Stimulated activated CD4-positive, alpha-beta T cell treated with anti-CD3 and anti-CD28 coated beads, Interleukin-1b, Interleukin-23, amount 100 ng/mL, for 48 hours (primary cell): ENCODE measurements around the gene MICAL2.

Experiments
- DNase-seq: peaks from one replicate; pipeline ENCODE4 v3.0.0-alpha.2; 2020

MICAL2 gene

GRCh38 chr11:12174128-12174476 is 63.7 kb downstream of the MICAL2 start:
- DNase-seq = no peak

GRCh38 chr11:12174477-12175143 is 64.2 kb downstream of the MICAL2 start:
- DNase-seq = no peak

DNA sequence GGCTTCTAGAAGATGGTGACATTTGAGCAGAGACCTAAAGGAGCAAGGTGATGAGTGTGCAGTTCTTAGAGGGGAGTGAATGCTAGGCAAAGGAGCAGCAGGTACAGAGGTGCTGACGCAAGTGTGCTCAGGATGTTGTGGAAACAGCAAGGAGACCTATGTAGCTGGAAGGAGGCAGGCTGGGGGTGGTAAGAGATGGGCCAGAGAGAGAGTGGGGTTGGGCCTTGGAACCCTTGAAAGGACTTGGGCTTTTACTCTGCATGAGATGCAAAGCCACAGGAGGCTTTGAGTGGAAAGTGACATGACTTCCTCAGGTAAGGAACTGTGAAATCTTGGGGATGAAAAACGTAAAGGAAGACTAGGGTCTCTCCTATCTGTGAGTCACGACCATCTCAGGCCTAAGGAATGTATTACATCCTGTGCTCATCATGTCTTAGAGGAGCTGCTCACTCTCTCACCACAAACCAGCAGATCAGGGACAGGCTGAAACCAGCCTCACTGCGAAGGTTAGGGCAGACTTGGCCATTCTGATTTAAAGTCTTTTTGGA is 65.4 kb downstream of the MICAL2 start:
- peak; percentile 50 for DNase-seq

GRCh38 chr11:12176410-12176809 is 66.0 kb downstream of the MICAL2 start:
- no peak for DNase-seq

GRCh38 chr11:12177739-12178338 is 67.4 kb downstream of the MICAL2 start:
- DNase-seq = no peak

- no peak for DNase-seq
Measured at GRCh38 chr11:12179019-12179418, 68.6 kb downstream of the MICAL2 start.

DNA sequence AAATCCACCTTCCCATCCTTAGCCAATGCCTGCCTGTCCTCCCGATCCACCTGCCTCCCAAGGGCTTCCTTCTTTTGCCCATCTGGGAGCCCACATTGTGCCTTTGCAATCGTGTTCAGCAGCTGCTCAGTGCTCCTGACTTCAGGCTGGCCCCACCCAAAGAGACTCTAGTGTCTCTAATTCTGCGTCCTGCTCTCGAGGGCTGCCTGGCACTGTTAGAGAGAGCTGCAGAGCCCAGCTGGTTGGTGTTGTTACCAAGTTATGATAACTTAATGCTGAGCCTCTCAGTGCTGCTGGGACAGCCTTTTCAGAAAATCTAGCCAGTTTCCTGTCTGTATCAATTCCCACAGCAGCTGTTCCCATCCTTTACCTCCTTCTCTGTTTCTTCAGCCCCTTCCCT is 69.1 kb downstream of the MICAL2 start:
- no peak for DNase-seq

DNA sequence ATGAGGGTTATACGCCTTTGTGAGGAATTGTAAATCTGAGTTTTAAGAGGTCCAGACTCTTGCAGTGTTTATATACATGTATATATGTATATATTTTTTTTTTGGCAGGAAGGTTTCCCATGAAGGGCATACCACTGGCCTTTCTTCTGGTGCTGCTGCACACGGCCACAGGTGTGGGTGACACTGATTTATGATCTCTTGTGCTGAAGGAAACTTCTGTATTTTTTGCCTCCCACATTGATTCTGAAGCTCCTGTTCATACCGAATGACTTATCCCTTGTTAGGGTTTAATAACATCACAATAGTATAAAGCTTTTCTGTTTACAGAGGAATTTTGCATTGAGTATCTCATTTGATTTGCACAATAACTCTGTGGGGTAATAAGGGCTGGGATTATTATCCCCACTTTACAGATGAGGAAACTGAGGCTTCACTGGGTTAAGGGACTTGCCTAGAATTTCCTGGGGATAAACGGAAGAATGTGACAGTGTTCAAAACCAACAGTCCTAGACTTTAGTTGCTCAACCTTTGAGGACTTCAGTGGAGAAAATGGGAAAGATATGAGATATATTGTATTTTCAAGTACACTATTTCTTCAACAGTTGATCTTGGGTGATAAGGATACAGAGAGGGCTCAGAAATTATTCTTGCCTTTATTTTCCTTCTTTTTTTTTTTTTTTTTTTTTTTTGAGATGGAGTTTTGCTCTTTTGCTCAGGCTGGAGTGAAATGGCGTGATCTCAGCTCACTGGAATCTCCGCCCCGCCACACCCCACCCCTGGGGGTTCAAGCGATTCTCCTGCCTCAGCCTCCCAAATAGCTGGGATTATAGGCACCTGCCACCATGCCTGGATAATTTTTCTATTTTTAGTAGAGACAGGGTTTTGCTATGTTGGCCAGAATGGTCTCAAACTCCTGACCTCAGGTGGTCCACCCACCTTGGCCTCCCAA is 70.1 kb downstream of the MICAL2 start:
- DNase-seq = no peak

DNA sequence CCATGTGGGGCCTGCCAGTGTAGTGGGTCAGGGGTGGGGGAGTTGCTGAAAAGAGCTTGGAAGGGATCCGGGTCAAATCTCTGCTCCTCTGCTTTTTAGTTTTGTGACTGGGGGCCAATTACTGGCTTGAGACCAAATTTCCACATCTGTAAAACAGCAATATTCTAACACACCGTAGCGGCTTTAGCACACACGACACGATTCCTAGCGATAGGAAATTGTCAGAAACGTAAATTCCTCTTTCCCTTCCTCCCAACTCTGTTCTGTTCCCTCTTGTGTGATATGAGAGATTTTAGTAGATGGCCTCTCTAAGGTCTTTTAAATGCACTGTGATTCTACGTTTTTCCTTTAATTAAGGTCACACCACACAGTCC is 71.9 kb downstream of the MICAL2 start:
- DNase-seq = no peak

DNA sequence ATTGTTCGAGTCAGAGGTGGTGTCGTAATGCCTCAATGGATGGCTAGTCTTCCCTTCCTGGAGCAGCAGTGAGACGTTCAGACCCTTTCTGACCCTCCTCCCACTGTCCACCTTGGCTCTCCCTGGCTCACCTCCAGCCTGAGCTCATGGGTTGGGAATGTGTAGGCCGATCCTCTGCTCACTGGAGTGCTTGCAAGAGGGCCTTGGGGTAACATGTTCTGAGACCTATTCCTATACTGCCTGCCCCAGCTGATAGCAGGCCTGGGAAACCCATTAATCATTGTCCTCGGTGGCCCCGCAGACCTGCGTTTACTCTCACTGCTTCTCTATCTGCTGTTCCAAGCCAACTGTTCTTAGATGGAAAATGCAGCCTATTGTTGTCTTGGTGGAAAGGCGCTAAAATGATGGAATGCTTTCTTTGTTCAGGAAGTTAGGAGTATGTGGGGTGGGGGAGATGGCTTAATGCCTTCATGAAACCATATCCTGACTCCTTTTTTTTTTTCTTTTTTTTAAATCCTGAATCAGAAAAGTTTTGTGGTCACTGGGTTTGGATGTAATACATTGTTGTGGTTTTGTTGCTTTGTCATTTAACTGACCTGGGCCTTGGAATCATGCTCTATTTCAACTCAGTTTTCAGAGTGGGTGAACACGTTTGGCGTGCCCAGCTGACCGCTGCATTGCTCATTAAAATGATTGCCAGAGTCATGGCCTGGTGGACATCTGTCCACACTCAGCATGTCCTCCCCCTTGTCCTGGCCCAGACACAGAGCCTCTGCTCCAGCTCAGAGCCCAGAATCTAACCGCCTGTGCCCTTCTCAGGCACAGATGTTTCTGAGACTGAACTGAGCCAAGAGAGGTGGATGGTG is 72.5 kb downstream of the MICAL2 start:
- DNase-seq = no peak

DNA sequence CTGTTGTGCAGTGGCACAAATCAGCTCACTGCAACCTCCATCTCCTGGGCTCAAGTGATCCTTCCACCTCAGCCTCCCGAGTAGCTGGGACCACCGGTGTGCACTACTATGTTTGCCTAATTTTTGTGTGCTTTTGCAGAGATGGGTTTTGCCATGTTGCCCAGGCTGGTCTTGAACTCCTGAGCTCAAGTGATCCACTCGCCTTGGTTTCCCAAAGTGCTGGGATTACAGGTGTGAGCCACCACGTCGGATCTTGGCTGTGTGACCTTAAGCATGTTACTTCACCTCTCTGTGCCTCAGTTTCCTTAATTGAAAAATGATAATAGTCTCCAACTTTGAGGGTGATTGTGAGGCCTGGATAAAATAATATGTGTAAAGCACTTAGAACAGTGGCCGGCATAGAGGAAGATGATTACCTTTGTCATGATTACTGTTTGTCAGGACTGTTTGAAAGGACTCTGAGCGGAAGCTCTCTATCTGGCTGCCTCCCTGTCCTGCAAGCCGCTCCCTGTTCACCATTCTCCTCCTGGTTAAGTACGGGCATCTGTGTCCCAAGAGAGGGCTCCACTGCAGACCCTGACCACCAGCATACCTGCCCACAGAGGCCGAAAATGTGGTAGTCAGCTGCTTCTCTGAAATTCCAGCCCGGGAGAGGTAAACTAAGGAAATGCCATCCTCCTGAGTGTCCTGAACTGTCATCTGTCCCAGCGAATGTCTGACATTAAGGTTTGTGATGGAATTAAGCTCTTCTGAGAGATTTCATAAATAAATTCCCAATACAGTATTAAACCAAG is 73.6 kb downstream of the MICAL2 start:
- DNase-seq = no peak

GRCh38 chr11:12184699-12185098 is 74.3 kb downstream of the MICAL2 start:
- no peak for DNase-seq

DNA sequence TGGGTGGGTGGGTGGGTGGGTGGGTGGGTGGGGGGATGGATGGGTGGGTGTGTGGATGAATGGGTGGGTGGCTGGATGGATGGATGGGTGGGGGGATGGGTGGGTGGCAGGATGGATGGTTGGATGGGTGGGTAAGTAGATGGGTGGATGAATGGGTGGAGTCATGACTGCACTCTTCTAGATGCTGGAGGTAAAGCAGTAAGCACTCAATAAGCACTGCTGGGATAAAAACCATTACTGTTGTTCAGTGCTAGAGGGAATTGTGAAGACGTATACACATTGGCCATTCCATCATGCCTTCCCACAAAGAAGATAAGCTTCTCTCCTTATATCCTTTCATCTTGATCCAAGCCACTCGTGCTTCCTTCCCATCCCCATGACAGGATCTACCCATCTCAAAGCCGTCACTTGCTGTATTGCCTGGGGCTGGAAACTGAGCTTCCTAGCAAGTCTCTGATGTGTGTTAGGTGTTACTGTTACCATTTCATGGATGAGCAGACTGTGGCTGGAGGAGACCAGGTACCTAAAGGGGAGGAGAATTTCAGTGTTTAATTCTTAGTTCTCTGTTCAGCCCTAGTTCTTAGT is 74.8 kb downstream of the MICAL2 start:
- DNase-seq = no peak

DNA sequence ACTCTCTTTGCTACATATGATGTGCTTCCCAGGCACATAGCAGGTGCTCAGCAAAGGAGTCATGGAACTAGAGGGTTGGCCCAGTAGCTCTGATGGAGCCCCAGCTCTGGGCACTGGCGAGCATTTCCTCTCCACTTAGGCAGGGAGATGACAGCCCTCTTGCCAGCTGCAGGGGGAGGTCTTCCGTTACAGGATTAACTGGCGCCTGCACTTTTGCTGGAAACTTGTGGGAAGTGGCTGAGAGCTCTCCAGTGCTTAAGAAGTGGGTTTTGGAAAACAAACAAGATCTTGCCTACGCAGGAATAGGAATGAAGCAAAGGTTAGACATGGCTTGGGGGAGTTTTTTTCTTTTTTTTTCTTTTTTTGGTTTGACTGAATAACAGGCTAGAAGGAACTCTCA is 75.5 kb downstream of the MICAL2 start:
- DNase-seq = no peak

DNA sequence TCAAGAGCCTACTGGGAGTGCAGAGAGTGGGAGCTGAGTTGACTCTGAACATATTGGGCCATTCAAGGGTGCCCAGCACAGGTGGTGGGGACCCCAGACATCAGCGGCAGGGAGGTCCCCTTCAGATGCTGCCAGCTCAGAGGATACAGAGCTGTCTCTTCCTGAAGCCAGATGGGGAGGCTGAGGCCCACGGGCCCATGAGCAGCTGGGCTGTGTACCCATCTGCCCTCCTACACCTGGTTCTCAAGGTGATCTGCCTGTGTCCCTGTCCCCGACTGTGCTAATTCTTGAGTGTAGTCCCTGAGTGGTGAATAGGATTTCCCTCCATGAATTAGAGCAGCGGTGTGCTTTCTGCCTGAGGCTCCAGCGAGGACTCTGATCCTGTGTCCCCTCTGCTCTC is 76.3 kb downstream of the MICAL2 start:
- DNase-seq = no peak

GRCh38 chr11:12187399-12187798 is 77.0 kb downstream of the MICAL2 start:
- DNase-seq = peak; percentile 77

DNA sequence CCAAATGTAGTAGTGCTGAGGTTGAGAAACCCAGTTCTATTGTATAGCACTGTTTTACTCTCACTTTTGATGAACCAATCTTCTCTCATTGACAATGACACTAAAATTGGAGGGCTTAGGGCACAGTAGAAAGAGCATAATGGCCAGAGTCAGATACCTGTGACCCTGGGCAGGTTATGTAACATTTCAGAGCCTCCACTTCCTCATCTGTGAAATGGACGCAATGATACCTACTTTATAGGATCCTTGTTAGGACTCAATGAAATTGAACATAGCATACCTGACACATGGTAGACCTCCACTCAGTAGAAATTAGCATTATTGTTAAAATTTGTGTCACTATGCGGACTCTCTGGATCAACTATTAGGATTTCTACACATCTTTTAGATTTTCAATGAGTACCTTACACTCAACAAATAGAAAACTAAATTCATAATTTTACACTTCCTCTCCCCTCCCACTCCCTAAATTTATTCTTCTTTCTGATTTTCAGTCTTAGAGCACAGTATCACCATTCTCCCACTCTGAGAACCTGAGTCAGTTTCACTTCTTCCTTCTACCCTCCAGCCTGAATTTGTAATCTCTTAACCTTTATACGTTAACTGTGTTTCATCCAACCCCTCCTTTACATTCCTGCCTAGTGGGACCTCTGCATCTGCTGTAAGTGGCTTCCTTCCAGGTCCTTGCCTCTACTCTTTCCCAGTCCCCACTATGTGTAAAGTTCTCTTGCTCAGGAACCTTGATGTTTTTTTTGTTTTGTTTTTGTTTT is 78.3 kb downstream of the MICAL2 start:
- DNase-seq = no peak

GRCh38 chr11:12189543-12190235 is 79.3 kb downstream of the MICAL2 start:
- peak; percentile 64 for DNase-seq

DNA sequence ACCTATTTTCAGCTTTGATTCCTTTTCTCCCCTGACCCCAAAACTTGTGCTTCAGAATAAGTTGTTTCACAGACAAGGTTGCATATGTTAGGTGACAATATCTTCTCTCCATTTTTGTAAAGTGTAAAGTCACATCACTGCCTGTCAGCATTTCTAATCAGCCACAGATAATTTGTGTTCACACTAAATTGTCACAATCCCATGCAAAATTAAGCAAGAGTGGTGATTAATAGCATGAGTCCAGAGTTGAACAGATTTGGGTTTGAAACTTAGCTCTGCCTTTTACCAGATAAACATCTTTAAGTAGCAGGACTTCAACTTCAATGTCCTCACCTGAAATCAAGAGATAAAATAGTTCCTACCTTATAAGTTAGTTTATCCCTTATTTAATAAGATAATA is 80.1 kb downstream of the MICAL2 start:
- DNase-seq = no peak
